Nephron (organoid): Measurements from ENCODE around the gene RAB11A.
A peak's percentile ranks its signal among the peaks of the same experiment; 100 is the strongest.
"Not testable (repeated sequence)": the region's sequence is repeated elsewhere in the genome, so short reads cannot be mapped to it uniquely, and the experiment has no call there.

ENCODE experiments used
- H3K27ac Mint-ChIP-seq, 3 experiments: 2 replicates each; pipeline ENCODE4 v1.8.0; 2020; ENCODE audit warnings: mixed read lengths in 3 of 3, mild to moderate bottlenecking in 2 of 3, moderate library complexity in 1 of 3
- H3K27me3 Mint-ChIP-seq: 2 replicates; pipeline ENCODE4 v1.8.0; 2021; ENCODE audit warnings: low read depth, mild to moderate bottlenecking, moderate library complexity, mixed read lengths
- H3K36me3 Mint-ChIP-seq: 2 replicates; pipeline ENCODE4 v1.8.0; 2020; ENCODE audit warnings: low read depth, mixed read lengths
- H3K4me1 Mint-ChIP-seq: 2 replicates; pipeline ENCODE4 v1.8.0; 2020; ENCODE audit warnings: mixed read lengths
- H3K4me3 Mint-ChIP-seq, 3 experiments: 2 replicates each; pipeline ENCODE4 v1.8.0; 2020; ENCODE audit warnings: mild to moderate bottlenecking in 3 of 3, mixed read lengths in 3 of 3, moderate library complexity in 2 of 3
- H3K9me3 Mint-ChIP-seq: 2 replicates; pipeline ENCODE4 v1.8.0; 2020; ENCODE audit warnings: mixed read lengths
- CTCF ChIP-seq, 3 experiments: fragments of 200-600 bp; sonication (generic); IDR thresholded peaks; one replicate each; pipeline ENCODE4 v1.5.0; 2021; ENCODE audit warnings: antibody characterized with exemption in 3 of 3; ENCODE audit not compliant: unreplicated experiment in 3 of 3

The RAB11A gene

GRCh38 chr15:65851981-65852380, 17.3 kb upstream of the RAB11A start:
- H3K36me3 Mint-ChIP-seq = no peaks in the 10 kb centered on the region
- no peak for TF ChIP-seq CTCF (IDR thresholded peaks at IDR 0.05; ENCODE audit: unreplicated experiment in 3 of 3)
- no peak overlapping the region for H3K27ac Mint-ChIP-seq
- H3K9me3 Mint-ChIP-seq = no peaks in the 10 kb centered on the region
- H3K27me3 Mint-ChIP-seq = no peaks in the 10 kb centered on the region
- peaks cover 8% of the 10 kb centered on the region for H3K4me1 Mint-ChIP-seq
- H3K4me3 Mint-ChIP-seq = no peak overlapping the region

GRCh38 chr15:65856821-65857455, 12.4 kb upstream of the RAB11A start:
- Mint-ChIP-seq H3K36me3 (no peaks in the 10 kb centered on the region), H3K4me3 (no peak overlapping the region), H3K27me3 (no peaks in the 10 kb centered on the region), H3K4me1 (peaks cover 8% of the 10 kb centered on the region), H3K9me3 (no peaks in the 10 kb centered on the region), H3K27ac (no peak overlapping the region)
- peak; percentile 49 to 62 (median 50) for TF ChIP-seq CTCF (IDR thresholded peaks at IDR 0.05; ENCODE audit: unreplicated experiment in 3 of 3)

- no peak for TF ChIP-seq CTCF (IDR thresholded peaks at IDR 0.05; ENCODE audit: unreplicated experiment in 3 of 3)
- peak overlapping the region; percentile 8 to 44 (median 12) for H3K27ac Mint-ChIP-seq
- H3K4me3 Mint-ChIP-seq = no peak overlapping the region
Measured at GRCh38 chr15:65857718-65858402, 11.4 kb upstream of the RAB11A start.

GRCh38 chr15:65862682-65863081, 6.6 kb upstream of the RAB11A start:
- H3K4me3 Mint-ChIP-seq = no peak overlapping the region
- H3K36me3 Mint-ChIP-seq = no peaks in the 10 kb centered on the region
- H3K27me3 Mint-ChIP-seq = no peaks in the 10 kb centered on the region
- no peak overlapping the region for H3K27ac Mint-ChIP-seq
- H3K4me1 Mint-ChIP-seq = peaks cover 7% of the 10 kb centered on the region
- no peaks in the 10 kb centered on the region for H3K9me3 Mint-ChIP-seq
- TF ChIP-seq CTCF (IDR thresholded peaks at IDR 0.05; ENCODE audit: unreplicated experiment in 3 of 3) = peak in 2 of 3 experiments; percentile 21 to 23

More at GRCh38 chr15:65857718-65858402, 11.4 kb upstream of the RAB11A start:
- H3K4me1 Mint-ChIP-seq = peaks cover 8% of the 10 kb centered on the region
- no peaks in the 10 kb centered on the region for H3K36me3 Mint-ChIP-seq
- no peaks in the 10 kb centered on the region for H3K27me3 Mint-ChIP-seq
- H3K9me3 Mint-ChIP-seq = no peaks in the 10 kb centered on the region

- Mint-ChIP-seq H3K4me1 (peaks cover 3% of the 10 kb centered on the region), H3K27ac (no peak overlapping the region), H3K27me3 (no peaks in the 10 kb centered on the region), H3K4me3 (no peak overlapping the region), H3K9me3 (no peaks in the 10 kb centered on the region), H3K36me3 (no peaks in the 10 kb centered on the region)
- no peak for TF ChIP-seq CTCF (IDR thresholded peaks at IDR 0.05; ENCODE audit: unreplicated experiment in 3 of 3)
Measured at GRCh38 chr15:65863106-65863505, 6.2 kb upstream of the RAB11A start.

GRCh38 chr15:65867244-65867643, 2.0 kb upstream of the RAB11A start:
- Mint-ChIP-seq H3K27me3 (no peaks in the 10 kb centered on the region), H3K9me3 (no peaks in the 10 kb centered on the region), H3K4me1 (peaks cover 11% of the 10 kb centered on the region), H3K4me3 (peak overlapping the region in 1 of 3 experiments; percentile 51), H3K36me3 (no peaks in the 10 kb centered on the region), H3K27ac (no peak overlapping the region)
- no peak for TF ChIP-seq CTCF (IDR thresholded peaks at IDR 0.05; ENCODE audit: unreplicated experiment in 3 of 3)

- H3K27ac Mint-ChIP-seq = peak overlapping the region in 2 of 3 experiments; percentile 45 to 99
- H3K4me1 Mint-ChIP-seq = peaks cover 16% of the 10 kb centered on the region
- H3K27me3 Mint-ChIP-seq, H3K36me3 Mint-ChIP-seq, H3K9me3 Mint-ChIP-seq: not testable (repeated sequence)
- peak overlapping the region; percentile 98 to 99 (median 98) for H3K4me3 Mint-ChIP-seq
Measured at GRCh38 chr15:65867933-65868332, 1.4 kb upstream of the RAB11A start.
